ENCODE results near the gene CYSLTR2.

Gene CYSLTR2

GRCh38 chr13:48679941-48680680, 26.4 kb downstream of the CYSLTR2 start:
- in situ Hi-C loops (cut with HindIII; ENCODE audit: low sequenced_read_pairs) = no loop called here
- no peak overlapping the region for H3K4me3 ChIP-seq (ENCODE audit: low read depth, low read length)
- TF ChIP-seq, protein P1, sequence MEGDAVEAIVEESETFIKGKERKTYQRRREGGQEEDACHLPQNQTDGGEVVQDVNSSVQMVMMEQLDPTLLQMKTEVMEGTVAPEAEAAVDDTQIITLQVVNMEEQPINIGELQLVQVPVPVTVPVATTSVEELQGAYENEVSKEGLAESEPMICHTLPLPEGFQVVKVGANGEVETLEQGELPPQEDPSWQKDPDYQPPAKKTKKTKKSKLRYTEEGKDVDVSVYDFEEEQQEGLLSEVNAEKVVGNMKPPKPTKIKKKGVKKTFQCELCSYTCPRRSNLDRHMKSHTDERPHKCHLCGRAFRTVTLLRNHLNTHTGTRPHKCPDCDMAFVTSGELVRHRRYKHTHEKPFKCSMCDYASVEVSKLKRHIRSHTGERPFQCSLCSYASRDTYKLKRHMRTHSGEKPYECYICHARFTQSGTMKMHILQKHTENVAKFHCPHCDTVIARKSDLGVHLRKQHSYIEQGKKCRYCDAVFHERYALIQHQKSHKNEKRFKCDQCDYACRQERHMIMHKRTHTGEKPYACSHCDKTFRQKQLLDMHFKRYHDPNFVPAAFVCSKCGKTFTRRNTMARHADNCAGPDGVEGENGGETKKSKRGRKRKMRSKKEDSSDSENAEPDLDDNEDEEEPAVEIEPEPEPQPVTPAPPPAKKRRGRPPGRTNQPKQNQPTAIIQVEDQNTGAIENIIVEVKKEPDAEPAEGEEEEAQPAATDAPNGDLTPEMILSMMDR (IDR thresholded peaks at IDR 0.05; ENCODE audit: low read depth, low read length, missing control alignments) = no peak
- no peak for DNase-seq (ENCODE audit: low read depth)

GRCh38 chr13:48680756-48681392, 27.1 kb downstream of the CYSLTR2 start:
- H3K4me3 ChIP-seq (ENCODE audit: low read depth, low read length) = no peak overlapping the region
- DNase-seq (ENCODE audit: low read depth) = no peak
- in situ Hi-C loops (cut with HindIII; ENCODE audit: low sequenced_read_pairs) = no loop called here
- TF ChIP-seq, protein P1 (IDR thresholded peaks at IDR 0.05; ENCODE audit: low read depth, low read length, missing control alignments) = no peak

DNA sequence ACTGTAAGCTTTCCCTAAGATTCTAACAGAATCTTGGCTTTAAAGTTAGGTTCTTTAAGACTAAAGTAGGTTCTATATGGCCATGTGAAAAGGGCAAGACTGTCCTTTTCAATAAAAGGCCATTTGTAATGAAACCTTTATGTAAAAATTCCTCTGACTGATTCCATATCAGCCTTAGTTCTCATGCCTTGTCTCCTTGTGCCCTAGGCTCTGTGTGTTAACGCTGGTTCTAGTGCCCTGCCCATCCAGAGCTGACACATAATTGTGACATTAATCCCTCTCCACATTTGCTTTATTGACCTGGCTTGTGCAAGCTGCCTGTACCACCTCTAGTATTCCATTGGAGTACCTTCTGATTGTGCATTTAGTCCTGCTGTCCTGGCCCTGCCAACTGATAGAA, 28.2 kb downstream of the CYSLTR2 start:
- no peak overlapping the region for H3K4me3 ChIP-seq (ENCODE audit: low read depth, low read length)
- no peak for DNase-seq (ENCODE audit: low read depth)
- TF ChIP-seq, protein P1 (IDR thresholded peaks at IDR 0.05; ENCODE audit: low read depth, low read length, missing control alignments) = no peak
- in situ Hi-C loops (cut with HindIII; ENCODE audit: low sequenced_read_pairs) = no loop called here

- in situ Hi-C loops (cut with HindIII; ENCODE audit: low sequenced_read_pairs) = no loop called here
- TF ChIP-seq, protein P1 (IDR thresholded peaks at IDR 0.05; ENCODE audit: low read depth, low read length, missing control alignments) = no peak
- no peak overlapping the region for H3K4me3 ChIP-seq (ENCODE audit: low read depth, low read length)
- DNase-seq (ENCODE audit: low read depth) = no peak
Measured at GRCh38 chr13:48682436-48682835, 28.7 kb downstream of the CYSLTR2 start.

DNA sequence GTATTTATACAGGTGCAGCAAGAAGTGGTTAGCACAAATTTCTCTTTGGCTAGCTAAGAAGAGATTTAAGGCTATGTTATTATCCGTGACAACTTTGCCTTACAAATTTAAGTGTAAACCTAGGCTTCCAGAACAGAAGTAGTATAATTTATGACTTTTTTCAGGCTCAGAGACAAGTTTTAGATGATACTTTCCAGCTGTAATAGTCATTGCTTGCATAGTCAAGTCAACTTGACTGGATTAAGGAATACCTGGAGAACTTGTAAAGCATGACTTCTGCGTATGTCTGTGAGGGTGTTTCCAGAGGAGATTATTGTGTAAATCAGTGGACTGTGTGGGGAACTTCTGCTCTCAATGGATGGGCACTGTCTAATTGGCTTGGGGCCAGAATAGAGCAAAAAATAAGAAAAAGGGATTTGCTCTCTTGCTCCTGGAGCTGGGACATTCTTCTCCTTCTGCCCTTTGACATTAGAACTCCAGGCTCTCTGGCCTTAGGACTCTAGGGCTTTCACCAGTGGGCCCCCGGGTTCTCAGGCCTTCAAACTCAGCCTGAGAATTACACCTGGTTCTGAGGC, 33.0 kb downstream of the CYSLTR2 start:
- DNase-seq (ENCODE audit: low read depth) = no peak
- TF ChIP-seq, protein P1 (IDR thresholded peaks at IDR 0.05; ENCODE audit: low read depth, low read length, missing control alignments) = no peak
- in situ Hi-C loops (cut with HindIII; ENCODE audit: low sequenced_read_pairs) = no loop called here
- no peak overlapping the region for H3K4me3 ChIP-seq (ENCODE audit: low read depth, low read length)

DNA sequence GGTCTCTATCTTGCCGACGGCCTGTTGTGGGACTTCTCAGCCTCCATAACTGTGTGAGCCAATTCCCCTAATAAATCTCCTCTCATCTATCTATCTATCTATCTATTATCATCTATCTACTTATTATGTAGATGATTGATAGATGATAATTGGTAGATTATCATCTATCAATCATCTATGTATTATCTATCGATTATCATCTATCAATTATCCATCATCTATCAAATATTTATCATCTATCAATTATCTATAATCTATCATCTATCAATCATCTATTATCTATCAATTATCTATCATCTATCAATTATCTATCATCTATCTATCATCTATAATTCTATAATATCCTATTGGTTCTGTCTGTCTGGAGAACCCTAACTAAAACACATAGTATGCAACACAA, 33.5 kb downstream of the CYSLTR2 start:
- DNase-seq (ENCODE audit: low read depth) = no peak
- in situ Hi-C loops (cut with HindIII; ENCODE audit: low sequenced_read_pairs) = no loop called here
- H3K4me3 ChIP-seq (ENCODE audit: low read depth, low read length) = no peak overlapping the region
- TF ChIP-seq, protein P1 (IDR thresholded peaks at IDR 0.05; ENCODE audit: low read depth, low read length, missing control alignments) = no peak
